T1000 (cell line): ENCODE results near the gene CFAP61.

Source experiments
- DNase-seq: peaks from one replicate; lab custom pipeline; 2025; ENCODE audit warnings: mixed read lengths; lab: John Stamatoyannopoulos, UW

Gene CFAP61

GRCh38 chr20:20364593-20365479 lies 312.5 kb downstream of the CFAP61 start:
- DNase-seq: no peak

GRCh38 chr20:20365480-20366161 lies 313.3 kb downstream of the CFAP61 start:
- no peak for DNase-seq

GRCh38 chr20:20366551-20366875 lies 314.2 kb downstream of the CFAP61 start:
- no peak for DNase-seq

- no peak for DNase-seq
Observed at GRCh38 chr20:20366876-20367574, 314.7 kb downstream of the CFAP61 start.

- DNase-seq: no peak
Observed at GRCh38 chr20:20367575-20368417, 315.5 kb downstream of the CFAP61 start, which contains the start of gene INSM1. Gene INSM1 (plus strand): TSS chr20:20368104. CDS start chr20:20368268, 164 bp downstream.

GRCh38 chr20:20368418-20369249 lies 316.3 kb downstream of the CFAP61 start:
- no peak for DNase-seq

GRCh38 chr20:20369250-20370093 lies 317.1 kb downstream of the CFAP61 start:
- no peak for DNase-seq

GRCh38 chr20:20370094-20370575 lies 317.8 kb downstream of the CFAP61 start:
- no peak for DNase-seq

GRCh38 chr20:20371083-20371482 lies 318.8 kb downstream of the CFAP61 start:
- DNase-seq: no peak

- DNase-seq: no peak
Observed at GRCh38 chr20:20371681-20372080, 319.3 kb downstream of the CFAP61 start.

- no peak for DNase-seq
Observed at GRCh38 chr20:20373091-20373571, 320.8 kb downstream of the CFAP61 start.

GRCh38 chr20:20375862-20376261 lies 323.5 kb downstream of the CFAP61 start:
- DNase-seq: no peak

GRCh38 chr20:20386192-20386591 lies 333.9 kb downstream of the CFAP61 start:
- no peak for DNase-seq

- DNase-seq: no peak
Observed at GRCh38 chr20:20390393-20390792, 338.1 kb downstream of the CFAP61 start.

- no peak for DNase-seq
Observed at GRCh38 chr20:20391115-20391514, 338.8 kb downstream of the CFAP61 start.

GRCh38 chr20:20391766-20392165 lies 339.4 kb downstream of the CFAP61 start:
- DNase-seq: no peak

- no peak for DNase-seq
Observed at GRCh38 chr20:20393207-20394120, 341.1 kb downstream of the CFAP61 start.

GRCh38 chr20:20395087-20395486 lies 342.8 kb downstream of the CFAP61 start:
- no peak for DNase-seq
